Activated naive CD8-positive, alpha-beta T cell treated with anti-CD3 and anti-CD28 coated beads, Interleukin-2, amount 10 ng/mL, durations not matched to agents 7 days and 5 days (primary cell): ENCODE measurements around the gene ZNF410. TPM values are rescaled to one million over a fixed set of nuclear protein-coding genes. Genes with fewer than 3 reads are reported as not detected.
"Not testable (repeated sequence)": the region's sequence is repeated elsewhere in the genome, so short reads cannot be mapped to it uniquely, and the experiment has no call there.

Experiments
- ATAC-seq: fragments of 150-1000 bp; cut with Tn5 transposase; one replicate; pipeline ENCODE4 v1.10.0; 2021; ENCODE audit warnings: low read depth, moderate library complexity
- POLR2A ChIA-PET: fragments of 350-600 bp; sonication (Branson Sonifier 250); formaldehyde crosslinking; loops from one replicate; lab custom pipeline; 2021; ENCODE audit warnings: antibody characterized with exemption; lab: Charles Lee
- DNase-seq: peaks from one replicate; pipeline ENCODE4 v3.0.0; 2021
- H3K27ac Mint-ChIP-seq: one replicate; pipeline ENCODE4 v1.8.0; 2022; ENCODE audit warnings: mild to moderate bottlenecking, mixed read lengths
- H3K27me3 Mint-ChIP-seq: one replicate; pipeline ENCODE4 v1.8.0; 2022; ENCODE audit warnings: mild to moderate bottlenecking, moderate library complexity, mixed read lengths
- H3K36me3 Mint-ChIP-seq: one replicate; pipeline ENCODE4 v1.8.0; 2021; ENCODE audit warnings: mild to moderate bottlenecking, mixed read lengths
- H3K4me1 Mint-ChIP-seq: one replicate; pipeline ENCODE4 v1.8.0; 2021; ENCODE audit warnings: mixed read lengths
- H3K4me3 Mint-ChIP-seq: one replicate; pipeline ENCODE4 v1.8.0; 2022; ENCODE audit warnings: mild to moderate bottlenecking, moderate library complexity, mixed read lengths
- H3K9me3 Mint-ChIP-seq: one replicate; pipeline ENCODE4 v1.8.0; 2021; ENCODE audit warnings: mixed read lengths
- total RNA-seq, 2 experiments: library from RNA; stranded (reverse); gene quantifications; one replicate each; pipeline ENCODE4 v1.2.3, GENCODE V29; 2021

The ZNF410 gene
- total RNA-seq, 2 experiments from 2014 or later: 53.3 to 56.5 TPM

GRCh38 chr14:73894180-73894687, 7.6 kb downstream of the ZNF410 start:
- not testable (repeated sequence) for H3K27ac Mint-ChIP-seq, H3K4me3 Mint-ChIP-seq, H3K9me3 Mint-ChIP-seq, H3K27me3 Mint-ChIP-seq, ATAC-seq, DNase-seq
- Mint-ChIP-seq H3K36me3 (peaks cover 30% of the 10 kb centered on the region), H3K4me1 (peaks cover 18% of the 10 kb centered on the region)
- POLR2A ChIA-PET: interaction anchor here (2.1 kb wide), 1 partner anchor 8 kb away, joined by 7 read pairs; the partner anchor contains the start of gene ZNF410

- Mint-ChIP-seq H3K27ac (no peak overlapping the region), H3K4me3 (no peak overlapping the region), H3K36me3 (peaks cover 28% of the 10 kb centered on the region), H3K4me1 (peaks cover 7% of the 10 kb centered on the region), H3K9me3 (no peaks in the 10 kb centered on the region), H3K27me3 (no peaks in the 10 kb centered on the region)
- no peak for ATAC-seq
- DNase-seq: no peak
- POLR2A ChIA-PET: interaction anchor here (2.1 kb wide), 1 partner anchor 9 kb away, joined by 7 read pairs; the partner anchor contains the start of gene ZNF410
These were observed 9.3 kb downstream of the ZNF410 start for GRCh38 chr14:73895939-73896338.

- peaks cover 28% of the 10 kb centered on the region for H3K36me3 Mint-ChIP-seq
- POLR2A ChIA-PET: interaction anchor here (2.1 kb wide), 1 partner anchor 10 kb away, joined by 7 read pairs; the partner anchor contains the start of gene ZNF410
- DNase-seq: no peak
These were observed 9.9 kb downstream of the ZNF410 start for GRCh38 chr14:73896521-73896920.

GRCh38 chr14:73903028-73903427, 16.4 kb downstream of the ZNF410 start:
- Mint-ChIP-seq H3K27me3 (no peaks in the 10 kb centered on the region), H3K4me1 (no peaks in the 10 kb centered on the region), H3K27ac (no peak overlapping the region), H3K36me3 (peaks cover 19% of the 10 kb centered on the region), H3K9me3 (no peaks in the 10 kb centered on the region), H3K4me3 (no peak overlapping the region)
- no peak for ATAC-seq
- no peak for DNase-seq
- POLR2A ChIA-PET: no interaction called here

More at GRCh38 chr14:73896521-73896920, 9.9 kb downstream of the ZNF410 start:
- Mint-ChIP-seq H3K9me3 (no peaks in the 10 kb centered on the region), H3K4me3 (no peak overlapping the region), H3K27ac (no peak overlapping the region), H3K27me3 (no peaks in the 10 kb centered on the region), H3K4me1 (peaks cover 4% of the 10 kb centered on the region)
- no peak for ATAC-seq

- Mint-ChIP-seq H3K4me1 (peaks cover 3% of the 10 kb centered on the region), H3K9me3 (no peaks in the 10 kb centered on the region), H3K27me3 (no peaks in the 10 kb centered on the region), H3K4me3 (no peak overlapping the region), H3K27ac (no peak overlapping the region), H3K36me3 (peaks cover 60% of the 10 kb centered on the region)
- POLR2A ChIA-PET: no interaction called here
- DNase-seq (no peak), ATAC-seq (no peak)
These were observed 23.0 kb downstream of the ZNF410 start for GRCh38 chr14:73909681-73910080.

GRCh38 chr14:73913256-73913655, 26.6 kb downstream of the ZNF410 start:
- H3K27ac Mint-ChIP-seq: no peak overlapping the region
- no peaks in the 10 kb centered on the region for H3K27me3 Mint-ChIP-seq
- POLR2A ChIA-PET: no interaction called here

GRCh38 chr14:73916324-73916723, 29.7 kb downstream of the ZNF410 start:
- DNase-seq (no peak), ATAC-seq (no peak)
- no peak overlapping the region for H3K27ac Mint-ChIP-seq
- peaks cover 29% of the 10 kb centered on the region for H3K36me3 Mint-ChIP-seq
- no peak overlapping the region for H3K4me3 Mint-ChIP-seq
- peaks cover 1% of the 10 kb centered on the region for H3K4me1 Mint-ChIP-seq
- H3K9me3 Mint-ChIP-seq: no peaks in the 10 kb centered on the region
- POLR2A ChIA-PET: interaction anchor here (0.7 kb wide), 1 partner anchor 615 kb away, joined by 3 read pairs; no protein-coding TSS in a partner anchor
- no peaks in the 10 kb centered on the region for H3K27me3 Mint-ChIP-seq

More at GRCh38 chr14:73913256-73913655, 26.6 kb downstream of the ZNF410 start:
- Mint-ChIP-seq H3K36me3 (peaks cover 46% of the 10 kb centered on the region), H3K9me3 (no peaks in the 10 kb centered on the region), H3K4me1 (peaks cover 3% of the 10 kb centered on the region), H3K4me3 (no peak overlapping the region)
- no peak for DNase-seq
- ATAC-seq: no peak

GRCh38 chr14:73919457-73919856, 32.8 kb downstream of the ZNF410 start:
- H3K4me1 Mint-ChIP-seq, H3K27me3 Mint-ChIP-seq, H3K9me3 Mint-ChIP-seq, H3K27ac Mint-ChIP-seq, ATAC-seq, H3K4me3 Mint-ChIP-seq, POLR2A ChIA-PET, DNase-seq: not testable (repeated sequence)
- peaks cover 12% of the 10 kb centered on the region for H3K36me3 Mint-ChIP-seq

- peaks cover 35% of the 10 kb centered on the region for H3K36me3 Mint-ChIP-seq
- no peak for DNase-seq
- no peak for ATAC-seq
- no peaks in the 10 kb centered on the region for H3K27me3 Mint-ChIP-seq
- H3K4me1 Mint-ChIP-seq: peaks cover 3% of the 10 kb centered on the region
- H3K27ac Mint-ChIP-seq: no peak overlapping the region
- no peak overlapping the region for H3K4me3 Mint-ChIP-seq
- H3K9me3 Mint-ChIP-seq: no peaks in the 10 kb centered on the region
- POLR2A ChIA-PET: no interaction called here
These were observed 37.7 kb downstream of the ZNF410 start for GRCh38 chr14:73924337-73924736.

- ATAC-seq (no peak), DNase-seq (no peak)
- Mint-ChIP-seq H3K27me3 (no peaks in the 10 kb centered on the region), H3K4me1 (peaks cover 7% of the 10 kb centered on the region), H3K27ac (no peak overlapping the region), H3K9me3 (no peaks in the 10 kb centered on the region), H3K4me3 (no peak overlapping the region), H3K36me3 (peaks cover 22% of the 10 kb centered on the region)
- POLR2A ChIA-PET: no interaction called here
These were observed 49.0 kb downstream of the ZNF410 start for GRCh38 chr14:73935666-73936065.

GRCh38 chr14:73936548-73936947, 49.9 kb downstream of the ZNF410 start:
- H3K27ac Mint-ChIP-seq: no peak overlapping the region
- ATAC-seq (no peak), DNase-seq (no peak)
- H3K4me3 Mint-ChIP-seq: no peak overlapping the region
- no peaks in the 10 kb centered on the region for H3K27me3 Mint-ChIP-seq
- H3K4me1 Mint-ChIP-seq: peaks cover under 1% of the 10 kb centered on the region
- no peaks in the 10 kb centered on the region for H3K9me3 Mint-ChIP-seq
- H3K36me3 Mint-ChIP-seq: peaks cover 15% of the 10 kb centered on the region
- POLR2A ChIA-PET: no interaction called here

- no peaks in the 10 kb centered on the region for H3K27me3 Mint-ChIP-seq
- H3K9me3 Mint-ChIP-seq: no peaks in the 10 kb centered on the region
- no peak overlapping the region for H3K27ac Mint-ChIP-seq
- H3K36me3 Mint-ChIP-seq: peaks cover 12% of the 10 kb centered on the region
- H3K4me1 Mint-ChIP-seq: no peaks in the 10 kb centered on the region
- H3K4me3 Mint-ChIP-seq: no peak overlapping the region
- no peak for DNase-seq
- no peak for ATAC-seq
- POLR2A ChIA-PET: no interaction called here
These were observed 50.4 kb downstream of the ZNF410 start for GRCh38 chr14:73937012-73937411.

GRCh38 chr14:73942180-73942579, 55.5 kb downstream of the ZNF410 start:
- no peaks in the 10 kb centered on the region for H3K9me3 Mint-ChIP-seq
- POLR2A ChIA-PET: interaction anchor here (0.6 kb wide), 1 partner anchor 77 kb away, joined by 3 read pairs; the partner anchor contains the start of genes BBOF1 and ENTPD5
- ATAC-seq: no peak
- no peaks in the 10 kb centered on the region for H3K36me3 Mint-ChIP-seq
- no peak overlapping the region for H3K4me3 Mint-ChIP-seq
- H3K4me1 Mint-ChIP-seq: peaks cover 6% of the 10 kb centered on the region
- DNase-seq: no peak
- H3K27ac Mint-ChIP-seq: no peak overlapping the region
- no peaks in the 10 kb centered on the region for H3K27me3 Mint-ChIP-seq

GRCh38 chr14:73943083-73943482, 56.4 kb downstream of the ZNF410 start:
- H3K27ac Mint-ChIP-seq: peak overlapping the region; percentile 9
- H3K27me3 Mint-ChIP-seq: no peaks in the 10 kb centered on the region
- H3K36me3 Mint-ChIP-seq: no peaks in the 10 kb centered on the region
- POLR2A ChIA-PET: interaction anchor here (0.6 kb wide), 1 partner anchor 1999 kb away, joined by 4 read pairs; no protein-coding TSS in a partner anchor
- DNase-seq (no peak), ATAC-seq (no peak)
- no peaks in the 10 kb centered on the region for H3K9me3 Mint-ChIP-seq
- peaks cover 6% of the 10 kb centered on the region for H3K4me1 Mint-ChIP-seq
- H3K4me3 Mint-ChIP-seq: no peak overlapping the region
